ENCODE results near the gene TYSND1.
"Not testable (repeated sequence)": the region's sequence is repeated elsewhere in the genome, so short reads cannot be mapped to it uniquely, and the experiment has no call there.

DNA sequence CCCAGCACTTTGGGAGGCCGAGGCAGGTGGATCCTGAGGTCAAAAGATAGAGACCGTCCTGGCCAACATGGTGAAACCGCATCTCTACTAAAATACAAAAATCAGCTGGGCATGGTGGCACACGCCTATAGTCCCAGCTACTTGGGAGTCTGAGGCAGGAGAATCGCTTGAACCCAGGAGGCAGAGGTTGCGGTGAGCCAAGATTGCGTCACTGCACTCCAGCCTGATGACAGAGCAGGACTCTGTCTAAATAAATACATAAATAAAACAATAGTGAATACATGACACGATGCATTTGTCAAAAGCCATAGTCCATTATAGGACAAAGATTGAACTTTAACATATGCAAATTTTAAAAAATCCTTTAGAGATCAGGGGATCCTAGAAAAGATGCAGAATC lies 32.7 kb upstream of the TYSND1 start:
- TF ChIP-seq, protein P1, sequence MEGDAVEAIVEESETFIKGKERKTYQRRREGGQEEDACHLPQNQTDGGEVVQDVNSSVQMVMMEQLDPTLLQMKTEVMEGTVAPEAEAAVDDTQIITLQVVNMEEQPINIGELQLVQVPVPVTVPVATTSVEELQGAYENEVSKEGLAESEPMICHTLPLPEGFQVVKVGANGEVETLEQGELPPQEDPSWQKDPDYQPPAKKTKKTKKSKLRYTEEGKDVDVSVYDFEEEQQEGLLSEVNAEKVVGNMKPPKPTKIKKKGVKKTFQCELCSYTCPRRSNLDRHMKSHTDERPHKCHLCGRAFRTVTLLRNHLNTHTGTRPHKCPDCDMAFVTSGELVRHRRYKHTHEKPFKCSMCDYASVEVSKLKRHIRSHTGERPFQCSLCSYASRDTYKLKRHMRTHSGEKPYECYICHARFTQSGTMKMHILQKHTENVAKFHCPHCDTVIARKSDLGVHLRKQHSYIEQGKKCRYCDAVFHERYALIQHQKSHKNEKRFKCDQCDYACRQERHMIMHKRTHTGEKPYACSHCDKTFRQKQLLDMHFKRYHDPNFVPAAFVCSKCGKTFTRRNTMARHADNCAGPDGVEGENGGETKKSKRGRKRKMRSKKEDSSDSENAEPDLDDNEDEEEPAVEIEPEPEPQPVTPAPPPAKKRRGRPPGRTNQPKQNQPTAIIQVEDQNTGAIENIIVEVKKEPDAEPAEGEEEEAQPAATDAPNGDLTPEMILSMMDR (IDR thresholded peaks at IDR 0.05; ENCODE audit: insufficient read depth, low read length): not testable (repeated sequence)
- TF ChIP-seq, protein P2, sequence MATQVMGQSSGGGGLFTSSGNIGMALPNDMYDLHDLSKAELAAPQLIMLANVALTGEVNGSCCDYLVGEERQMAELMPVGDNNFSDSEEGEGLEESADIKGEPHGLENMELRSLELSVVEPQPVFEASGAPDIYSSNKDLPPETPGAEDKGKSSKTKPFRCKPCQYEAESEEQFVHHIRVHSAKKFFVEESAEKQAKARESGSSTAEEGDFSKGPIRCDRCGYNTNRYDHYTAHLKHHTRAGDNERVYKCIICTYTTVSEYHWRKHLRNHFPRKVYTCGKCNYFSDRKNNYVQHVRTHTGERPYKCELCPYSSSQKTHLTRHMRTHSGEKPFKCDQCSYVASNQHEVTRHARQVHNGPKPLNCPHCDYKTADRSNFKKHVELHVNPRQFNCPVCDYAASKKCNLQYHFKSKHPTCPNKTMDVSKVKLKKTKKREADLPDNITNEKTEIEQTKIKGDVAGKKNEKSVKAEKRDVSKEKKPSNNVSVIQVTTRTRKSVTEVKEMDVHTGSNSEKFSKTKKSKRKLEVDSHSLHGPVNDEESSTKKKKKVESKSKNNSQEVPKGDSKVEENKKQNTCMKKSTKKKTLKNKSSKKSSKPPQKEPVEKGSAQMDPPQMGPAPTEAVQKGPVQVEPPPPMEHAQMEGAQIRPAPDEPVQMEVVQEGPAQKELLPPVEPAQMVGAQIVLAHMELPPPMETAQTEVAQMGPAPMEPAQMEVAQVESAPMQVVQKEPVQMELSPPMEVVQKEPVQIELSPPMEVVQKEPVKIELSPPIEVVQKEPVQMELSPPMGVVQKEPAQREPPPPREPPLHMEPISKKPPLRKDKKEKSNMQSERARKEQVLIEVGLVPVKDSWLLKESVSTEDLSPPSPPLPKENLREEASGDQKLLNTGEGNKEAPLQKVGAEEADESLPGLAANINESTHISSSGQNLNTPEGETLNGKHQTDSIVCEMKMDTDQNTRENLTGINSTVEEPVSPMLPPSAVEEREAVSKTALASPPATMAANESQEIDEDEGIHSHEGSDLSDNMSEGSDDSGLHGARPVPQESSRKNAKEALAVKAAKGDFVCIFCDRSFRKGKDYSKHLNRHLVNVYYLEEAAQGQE (IDR thresholded peaks at IDR 0.05; ENCODE audit: insufficient replicate concordance, low read depth): not testable (repeated sequence)
